Transverse colon (tissue), 4 donors: Measurements from ENCODE around the gene CDH6. TPM values are rescaled to one million over a fixed set of nuclear protein-coding genes. Genes with fewer than 3 reads are reported as not detected.

Source experiments
- DNase-seq: peaks from one replicate; pipeline ENCODE4 v3.0.0-alpha.2; 2019
- H3K27ac ChIP-seq, 4 donors: fragments of 200-600 bp; sonication (generic); 2 replicates each; pipeline ENCODE4 v1.5.1; 2016 to 2018; ENCODE audit warnings: inconsistent platforms in 4 of 4
- H3K27me3 ChIP-seq: fragments of 200-600 bp; sonication (generic); 2 replicates; pipeline ENCODE4 v1.5.1; 2017; ENCODE audit warnings: inconsistent platforms
- H3K36me3 ChIP-seq, 4 donors: fragments of 200-600 bp; sonication (generic); 2 replicates each; pipeline ENCODE4 v1.5.1; 2017 to 2019; ENCODE audit warnings: inconsistent platforms in 4 of 4
- H3K4me1 ChIP-seq, 4 donors: fragments of 200-600 bp; sonication (generic); 2 replicates each; pipeline ENCODE4 v1.5.1; 2017 to 2020; ENCODE audit warnings: inconsistent platforms in 4 of 4
- H3K4me3 ChIP-seq, 4 donors: fragments of 200-600 bp; sonication (generic); 1 replicate in 1 of 4; 2 replicates in 3 of 4; pipeline versions ENCODE4 v1.5.1 to v1.6.1; 2017 to 2019; ENCODE audit warnings: inconsistent platforms in 4 of 4
- H3K9me3 ChIP-seq, 2 donors: fragments of 200-600 bp; sonication (generic); 2 replicates each; pipeline ENCODE4 v1.5.1; 2017 to 2019; ENCODE audit warnings: inconsistent platforms in 2 of 2
- EP300 ChIP-seq: sonication (generic); formaldehyde crosslinking; IDR thresholded peaks from one replicate; pipeline ENCODE4 v1.6.1; 2017; ENCODE audit warnings: antibody characterized with exemption, low read depth
- POLR2A ChIP-seq: fragments of 450-650 bp; IDR thresholded peaks from one replicate; pipeline ENCODE4 v1.6.1; 2016; ENCODE audit warnings: antibody characterized with exemption, mild to moderate bottlenecking, moderate library complexity
- POLR2AphosphoS5 ChIP-seq, 3 donors: sonication (generic); formaldehyde crosslinking; IDR thresholded peaks; one replicate each; pipeline ENCODE4 v1.6.1; 2016; ENCODE audit warnings: antibody characterized with exemption in 3 of 3
- WGBS, 2 donors: methylation state at CpG; one replicate each; pipeline ENCODE4 v1.1.5; 2018; ENCODE audit warnings: low coverage in 1 of 2; 5-methylcytosine and 5-hydroxymethylcytosine counted together
- in situ Hi-C, 4 donors: fragments of 200-750 bp; cut with MboI; loops; one replicate each; pipeline versions ENCODE4 v1.15.0 to v1.15.1; 2017; ENCODE audit warnings: low sequenced_read_pairs in 3 of 4, low pct_ligation_motif_present in 1 of 4, low pct_unique_long_range_greater_than_20kb in 1 of 4
- intact Hi-C: fragments of 100-400 bp; cut with DNase I; formaldehyde crosslinking; loops from one replicate; pipeline ENCODE4 v1.15.1; 2023; ENCODE audit warnings: low total_unique reads
- total RNA-seq, 4 donors: library from RNA; depleted of rRNA; stranded (reverse); fragments of >200 nt; gene quantifications; one replicate each; pipeline ENCODE4 v1.1.0, GENCODE V29; 2016
- TF ChIP-seq, protein P1 (sequence below), 5 experiments: fragments of 200-600 bp in 3 of 5; fragments of 450-650 bp in 2 of 5; sonication (generic) in 3 of 5; IDR thresholded peaks; 1 replicate in 2 of 5; 2 replicates in 3 of 5; pipeline ENCODE4 v1.5.1; 2016 to 2017; ENCODE audit warnings: antibody characterized with exemption in 5 of 5, inconsistent platforms in 3 of 5, mild to moderate bottlenecking in 2 of 5, moderate library complexity in 1 of 5

Gene CDH6
- 1 to 10 TPM in 2 of 4 donors, under 1 TPM in 2; 0.60 to 1.2 (median 0.93) TPM for total RNA-seq

DNA sequence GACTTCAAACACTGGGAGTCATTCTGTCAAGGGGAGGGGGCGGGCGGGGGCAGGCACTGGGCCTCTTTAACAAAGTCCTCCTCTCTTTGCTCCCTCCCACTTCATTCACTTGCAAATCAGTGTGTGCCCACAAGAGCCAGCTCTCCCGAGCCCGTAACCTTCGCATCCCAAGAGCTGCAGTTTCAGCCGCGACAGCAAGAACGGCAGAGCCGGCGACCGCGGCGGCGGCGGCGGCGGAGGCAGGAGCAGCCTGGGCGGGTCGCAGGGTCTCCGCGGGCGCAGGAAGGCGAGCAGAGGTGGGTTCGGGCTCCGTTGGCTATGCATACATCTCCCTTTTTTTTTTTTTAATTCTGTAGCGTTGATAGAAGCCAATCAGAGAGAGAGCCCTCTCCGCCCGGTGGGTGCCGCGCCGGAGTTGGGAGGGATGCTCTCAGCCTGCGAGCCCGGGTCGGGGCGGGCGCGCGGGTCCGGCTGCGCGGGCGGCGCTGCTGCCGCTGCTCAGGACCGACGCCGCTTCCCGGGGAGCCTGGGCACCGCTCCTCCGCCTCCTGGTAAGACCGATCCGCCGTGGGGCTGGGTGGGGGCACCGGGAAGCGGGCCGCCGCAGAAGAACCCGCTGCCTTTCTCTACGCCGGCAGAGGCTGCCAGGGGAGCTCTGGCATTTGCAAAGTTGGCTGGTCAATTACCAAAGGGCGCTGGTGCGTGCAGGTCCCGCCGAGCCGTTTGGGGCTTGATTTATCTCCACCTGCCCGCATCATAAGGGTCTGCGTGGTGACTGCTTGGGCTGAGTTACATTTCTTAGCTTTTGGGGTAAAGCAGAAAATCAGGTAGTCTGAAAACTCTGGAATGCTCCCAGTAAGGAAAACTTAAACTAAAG is at the start of gene CDH6:
Gene CDH6, plus strand, starts transcription at position 96 of the 877 bp plus-strand sequence. CDS start 73,788 bp downstream, outside the sequence.
- Histone ChIP-seq H3K9me3 (no peaks in the 10 kb centered on the region), H3K27me3 (peaks cover 62% of the 10 kb centered on the region), H3K4me3 (peak within 1 kb of the TSS in 3 of 4 donors; percentile 14 to 47 (median 32)), H3K4me1 (peaks cover 4 to 26% (median 13%) of the 10 kb centered on the region in 4 donors), H3K36me3 (no peaks in the 10 kb centered on the region), H3K27ac (peak within 1 kb of the TSS in 1 of 4 donors; percentile 29)
- WGBS, 2 donors: 7 to 20% methylated on average over 5 to 44 of the region's 67 CpGs
- in situ Hi-C loops: no loop called here
- intact Hi-C loops: no loop called here
- peak; percentile 9 for DNase-seq
- no peak for TF ChIP-seq POLR2AphosphoS5 (IDR thresholded peaks at IDR 0.05)
- TF ChIP-seq POLR2A: no peak
- TF ChIP-seq EP300: no peak
- TF ChIP-seq, protein P1, sequence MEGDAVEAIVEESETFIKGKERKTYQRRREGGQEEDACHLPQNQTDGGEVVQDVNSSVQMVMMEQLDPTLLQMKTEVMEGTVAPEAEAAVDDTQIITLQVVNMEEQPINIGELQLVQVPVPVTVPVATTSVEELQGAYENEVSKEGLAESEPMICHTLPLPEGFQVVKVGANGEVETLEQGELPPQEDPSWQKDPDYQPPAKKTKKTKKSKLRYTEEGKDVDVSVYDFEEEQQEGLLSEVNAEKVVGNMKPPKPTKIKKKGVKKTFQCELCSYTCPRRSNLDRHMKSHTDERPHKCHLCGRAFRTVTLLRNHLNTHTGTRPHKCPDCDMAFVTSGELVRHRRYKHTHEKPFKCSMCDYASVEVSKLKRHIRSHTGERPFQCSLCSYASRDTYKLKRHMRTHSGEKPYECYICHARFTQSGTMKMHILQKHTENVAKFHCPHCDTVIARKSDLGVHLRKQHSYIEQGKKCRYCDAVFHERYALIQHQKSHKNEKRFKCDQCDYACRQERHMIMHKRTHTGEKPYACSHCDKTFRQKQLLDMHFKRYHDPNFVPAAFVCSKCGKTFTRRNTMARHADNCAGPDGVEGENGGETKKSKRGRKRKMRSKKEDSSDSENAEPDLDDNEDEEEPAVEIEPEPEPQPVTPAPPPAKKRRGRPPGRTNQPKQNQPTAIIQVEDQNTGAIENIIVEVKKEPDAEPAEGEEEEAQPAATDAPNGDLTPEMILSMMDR (IDR thresholded peaks at IDR 0.05): no peak

DNA sequence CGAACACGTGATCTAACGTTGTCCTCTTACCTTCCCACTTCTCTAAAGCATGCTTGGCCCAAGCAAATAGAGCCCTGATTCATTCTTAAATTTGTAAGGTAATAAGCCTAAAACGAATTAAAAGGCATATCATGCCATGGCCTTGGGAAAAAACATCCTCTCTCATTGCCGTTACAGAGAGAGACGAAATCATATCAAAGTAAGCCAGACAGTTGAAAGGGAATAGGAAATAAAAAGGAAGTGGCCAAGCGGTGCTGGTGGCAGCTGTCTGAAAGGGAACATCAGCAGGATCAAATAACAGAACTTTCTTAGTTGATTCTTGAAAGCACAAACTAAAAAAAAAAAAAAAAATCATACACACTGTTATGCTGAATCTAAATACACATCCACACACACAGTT is 49.1 kb upstream of the CDH6 start:
- Histone ChIP-seq H3K4me1 (no peaks in the 10 kb centered on the region), H3K27ac (no peak overlapping the region), H3K27me3 (no peaks in the 10 kb centered on the region), H3K4me3 (no peak overlapping the region), H3K9me3 (no peaks in the 10 kb centered on the region), H3K36me3 (no peaks in the 10 kb centered on the region)
- in situ Hi-C loops: no loop called here
- intact Hi-C loops: no loop called here
- no peak for TF ChIP-seq EP300
- TF ChIP-seq POLR2AphosphoS5 (IDR thresholded peaks at IDR 0.05): no peak
- TF ChIP-seq POLR2A: no peak
- TF ChIP-seq, protein P1 (IDR thresholded peaks at IDR 0.05): no peak
- WGBS, 2 donors: 74 to 81% methylated on average over 7 of the region's 7 CpGs
- no peak for DNase-seq

DNA sequence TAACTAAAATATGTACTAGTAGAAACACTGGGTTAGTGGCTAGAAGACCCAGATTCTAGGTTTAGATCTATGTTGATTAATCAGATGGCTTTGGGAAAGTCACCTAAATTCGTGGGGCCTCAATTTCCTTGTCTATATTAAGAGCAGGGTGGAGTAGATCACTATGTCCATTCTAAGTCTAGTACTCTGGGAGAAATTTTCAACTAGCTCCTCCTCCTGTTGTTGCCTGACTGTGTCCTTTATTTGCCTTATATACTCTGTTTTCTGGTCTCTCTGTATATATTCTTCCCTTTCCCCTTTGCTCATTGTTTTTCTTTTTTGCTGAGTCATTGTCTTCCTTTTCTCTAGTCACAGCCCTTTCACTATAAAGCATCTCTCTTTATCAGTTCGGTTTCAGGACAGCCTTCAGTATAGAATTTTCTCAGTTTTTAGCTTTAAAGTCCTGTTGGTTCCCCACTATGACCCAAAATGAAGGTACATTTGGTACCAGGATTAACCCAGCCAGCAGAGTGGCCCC is 44.5 kb upstream of the CDH6 start:
- H3K4me3 ChIP-seq: no peak overlapping the region
- H3K4me1 ChIP-seq: no peaks in the 10 kb centered on the region
- in situ Hi-C loops (no loop called here), intact Hi-C loops (no loop called here)
- 28 to 51% methylated on average over 2 of the region's 2 CpGs for WGBS, 2 donors
- H3K27me3 ChIP-seq: no peaks in the 10 kb centered on the region
- no peaks in the 10 kb centered on the region for H3K36me3 ChIP-seq
- TF ChIP-seq, protein P1 (IDR thresholded peaks at IDR 0.05): no peak
- TF ChIP-seq POLR2AphosphoS5 (IDR thresholded peaks at IDR 0.05): no peak
- no peak for TF ChIP-seq EP300
- no peak for TF ChIP-seq POLR2A
- no peak overlapping the region for H3K27ac ChIP-seq
- H3K9me3 ChIP-seq: no peaks in the 10 kb centered on the region
- no peak for DNase-seq

DNA sequence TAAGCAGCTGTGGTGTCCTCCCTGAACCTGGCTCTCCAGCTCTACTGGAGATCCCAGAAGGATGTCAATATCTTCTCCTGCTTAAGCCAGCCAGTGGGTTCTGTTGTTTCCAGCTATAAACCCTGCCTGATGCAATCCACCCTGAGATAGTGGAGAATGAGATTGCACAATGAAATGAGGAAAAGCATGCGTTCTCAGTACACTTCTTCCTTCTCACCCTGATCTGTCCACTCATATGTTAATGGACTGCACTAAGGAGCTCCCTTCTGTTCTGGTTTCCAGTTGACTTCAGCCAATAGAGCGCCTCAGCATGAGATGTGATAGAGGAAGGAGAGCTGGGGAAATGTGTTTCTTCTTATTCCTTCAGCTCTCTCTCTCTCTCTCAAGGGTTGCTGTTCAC is 40.0 kb upstream of the CDH6 start:
- H3K4me1 ChIP-seq: no peaks in the 10 kb centered on the region
- no peaks in the 10 kb centered on the region for H3K9me3 ChIP-seq
- DNase-seq: no peak
- in situ Hi-C loops: no loop called here
- H3K36me3 ChIP-seq: no peaks in the 10 kb centered on the region
- 60 to 65% methylated on average over 2 of the region's 2 CpGs for WGBS, 2 donors
- TF ChIP-seq POLR2A: no peak
- no peak for TF ChIP-seq EP300
- TF ChIP-seq, protein P1 (IDR thresholded peaks at IDR 0.05): no peak
- no peak for TF ChIP-seq POLR2AphosphoS5 (IDR thresholded peaks at IDR 0.05)
- no peak overlapping the region for H3K4me3 ChIP-seq
- intact Hi-C loops: no loop called here
- no peak overlapping the region for H3K27ac ChIP-seq
- no peaks in the 10 kb centered on the region for H3K27me3 ChIP-seq
